Brain microvascular endothelial cell (primary cell): ENCODE measurements around the gene CARMIL1.
A peak's percentile ranks its signal among the peaks of the same experiment; 100 is the strongest.

Source experiments
- DNase-seq: peaks from one replicate; pipeline ENCODE4 v3.0.0-alpha.2; 2020
- H3K27ac ChIP-seq: fragments of 250-450 bp; sonication (Bioruptor Pico); 2 replicates; pipeline ENCODE4 v1.5.1; 2020; ENCODE audit warnings: mild to moderate bottlenecking, moderate library complexity
- H3K27me3 ChIP-seq: fragments of 250-450 bp; sonication (Bioruptor Pico); replicated peaks from 2 replicates; pipeline ENCODE4 v1.5.1; 2020; ENCODE audit warnings: mild to moderate bottlenecking
- H3K36me3 ChIP-seq: fragments of 250-450 bp; sonication (Bioruptor Pico); replicated peaks from 2 replicates; pipeline ENCODE4 v1.5.1; 2020; ENCODE audit warnings: mild to moderate bottlenecking
- H3K4me3 ChIP-seq: 2 replicates; pipeline ENCODE4 v1.5.1; 2011; ENCODE audit warnings: low read depth, mild to moderate bottlenecking, control low read depth, low read length, moderate library complexity
- CTCF ChIP-seq: IDR thresholded peaks from 2 replicates; pipeline ENCODE4 v1.5.1; 2011; ENCODE audit warnings: low read depth, mild to moderate bottlenecking, moderate library complexity, low read length, control low read depth, inconsistent platforms; ENCODE audit errors: missing control alignments
- in situ Hi-C: cut with HindIII; loops from 2 replicates; pipeline ENCODE4 v1.10.0; 2017; ENCODE audit warnings: low sequenced_read_pairs, low pct_ligation_motif_present

Gene CARMIL1

GRCh38 chr6:25302677-25303128 lies 23.5 kb downstream of the CARMIL1 start:
- in situ Hi-C loops, result no loop called here
- Histone ChIP-seq H3K36me3 (no peaks in the 10 kb centered on the region), H3K27ac (no peak overlapping the region), H3K27me3 (no peaks in the 10 kb centered on the region), H3K4me3 (no peak overlapping the region)
- peak; percentile 60 for DNase-seq
- no peak for TF ChIP-seq CTCF

- H3K36me3 ChIP-seq, result no peaks in the 10 kb centered on the region
- no peak for DNase-seq
- no peak overlapping the region for H3K4me3 ChIP-seq
- no peak for TF ChIP-seq CTCF
- no peak overlapping the region for H3K27ac ChIP-seq
- no peaks in the 10 kb centered on the region for H3K27me3 ChIP-seq
- in situ Hi-C loops, result no loop called here
Measured at GRCh38 chr6:25303254-25303653, 24.1 kb downstream of the CARMIL1 start.

- Histone ChIP-seq H3K36me3 (no peaks in the 10 kb centered on the region), H3K27ac (no peak overlapping the region), H3K27me3 (no peaks in the 10 kb centered on the region), H3K4me3 (no peak overlapping the region)
- DNase-seq, result no peak
- no peak for TF ChIP-seq CTCF
- in situ Hi-C loops, result no loop called here
Measured at GRCh38 chr6:25306379-25306778, 27.2 kb downstream of the CARMIL1 start.

- TF ChIP-seq CTCF, result no peak
- Histone ChIP-seq H3K27ac (no peak overlapping the region), H3K27me3 (no peaks in the 10 kb centered on the region), H3K36me3 (no peaks in the 10 kb centered on the region), H3K4me3 (no peak overlapping the region)
- DNase-seq, result no peak
- in situ Hi-C loops, result no loop called here
Measured at GRCh38 chr6:25307805-25308494, 28.8 kb downstream of the CARMIL1 start.

GRCh38 chr6:25309886-25310285 lies 30.7 kb downstream of the CARMIL1 start:
- Histone ChIP-seq H3K27me3 (no peaks in the 10 kb centered on the region), H3K4me3 (no peak overlapping the region), H3K36me3 (no peaks in the 10 kb centered on the region), H3K27ac (no peak overlapping the region)
- in situ Hi-C loops, result no loop called here
- no peak for DNase-seq
- TF ChIP-seq CTCF, result no peak

GRCh38 chr6:25311331-25311840 lies 32.2 kb downstream of the CARMIL1 start:
- H3K4me3 ChIP-seq, result no peak overlapping the region
- H3K36me3 ChIP-seq, result no peaks in the 10 kb centered on the region
- TF ChIP-seq CTCF, result no peak
- in situ Hi-C loops, result no loop called here
- no peaks in the 10 kb centered on the region for H3K27me3 ChIP-seq
- peak; percentile 30 for DNase-seq
- H3K27ac ChIP-seq, result no peak overlapping the region
